ENCODE data around the gene TMEM11. TPM values are rescaled to one million over a fixed set of nuclear protein-coding genes. Genes with fewer than 3 reads are reported as not detected.
A peak's percentile ranks its signal among the peaks of the same experiment; 100 is the strongest.

Gene TMEM11
- total and polyA plus RNA-seq, 2 of the 8 experiments (the other 6 are each of a cell fraction or from before 2014, with no cell fraction given), result 33.3 to 90.4 TPM

DNA sequence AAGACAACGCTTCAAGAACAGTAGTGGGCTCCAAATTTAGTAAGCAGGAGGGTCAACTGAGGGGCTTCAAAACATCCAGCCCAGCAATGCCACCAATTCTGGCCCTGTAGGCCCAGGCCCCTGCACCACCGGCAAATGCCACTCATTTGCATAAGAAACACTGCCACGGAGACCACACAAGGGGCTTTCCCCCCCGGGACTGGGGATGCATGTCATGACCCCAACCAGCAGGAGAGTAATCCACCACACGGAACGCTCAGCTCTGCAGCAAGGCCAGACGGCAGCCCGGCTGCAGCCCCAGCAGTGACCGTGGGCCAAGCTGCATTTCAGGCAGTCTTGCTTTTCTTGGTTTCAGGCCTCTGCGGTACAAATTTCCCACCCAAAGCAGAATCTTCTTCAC is 14.1 kb downstream of the TMEM11 start:
- peak overlapping the region in 3 of 4 experiments; percentile 12 to 33 (median 20); a peak in 3 of 8 replicates for H3K4me3 ChIP-seq (ENCODE audit: extremely low read depth in 1 of 4, insufficient read depth in 2 of 4, low read depth in 3 of 4, low read length in 4 of 4)
- POLR2A ChIA-PET (ENCODE audit: partially characterized antibody), result interaction anchor here (0.7 to 4.0 kb wide), 11 partner anchors 9 to 206 kb away, joined by 3 to 42 read pairs (median 3); partner anchors contain the start of genes TMEM11 and USP22
- peaks cover 25 to 57% of the 10 kb centered on the region in 2 experiments for H4K20me1 ChIP-seq (replicated peaks in 1 of 2; ENCODE audit: control insufficient read depth in 1 of 2, insufficient read depth in 2 of 2, low read length in 2 of 2)
- no peak overlapping the region for H3K9ac ChIP-seq (replicated peaks in 1 of 4; ENCODE audit: extremely low read depth in 1 of 4, low read depth in 3 of 4, low read length in 3 of 4)
- peak overlapping the region; percentile 71 for H2BK5ac ChIP-seq (ENCODE audit: low read depth, low read length)
- no peak overlapping the region for H2BK20ac ChIP-seq (ENCODE audit: low read length)
- H3K79me2 ChIP-seq (ENCODE audit: control insufficient read depth in 1 of 2, insufficient read depth in 2 of 2, low read length in 2 of 2), result peaks cover 3 to 64% of the 10 kb centered on the region in 2 experiments; a peak in 3 of 4 replicates
- no peak overlapping the region for H2BK120ac ChIP-seq (replicated peaks; ENCODE audit: low read depth, low read length)
- no peak overlapping the region for H2AFZ ChIP-seq (ENCODE audit: low read length)
- H3K27me3 ChIP-seq (replicated peaks in 1 of 4; ENCODE audit: control insufficient read depth in 3 of 4, extremely low read depth in 1 of 4, insufficient read depth in 3 of 4, low read length in 3 of 4), result no peaks in the 10 kb centered on the region
- no peak overlapping the region for H3K23ac ChIP-seq (ENCODE audit: insufficient read length)
- 0 out of 2 replicates have a peak overlapping the region, but pooled peaks have one; percentile 44 for H3K18ac ChIP-seq (ENCODE audit: extremely low read depth, low read length)
- H2BK15ac ChIP-seq (ENCODE audit: low read length), result no peak overlapping the region
- 0 out of 2 replicates have a peak overlapping the region, but pooled peaks have one; percentile 16 for H2AK5ac ChIP-seq (ENCODE audit: low read depth, low read length)
- no peak for FAIRE-seq
- no peak overlapping the region for H4K5ac ChIP-seq (ENCODE audit: insufficient read length, low read depth, low read length)
- no peak overlapping the region for H4K91ac ChIP-seq (replicated peaks; ENCODE audit: insufficient read length, low read length)
- H3K4me1 ChIP-seq (replicated peaks in 1 of 4; ENCODE audit: control insufficient read depth in 3 of 4, insufficient read depth in 4 of 4, low read length in 3 of 4), result peaks cover 16 to 27% (median 21%) of the 10 kb centered on the region in 4 experiments
- 37% methylated on average over 10 of the region's 10 CpGs; no CpG with 5 or more reads in 1 of the 2 experiments for WGBS, 2 experiments (ENCODE audit: extremely low coverage in 1 of 2, insufficient coverage in 1 of 2, insufficient read length in 1 of 2, insufficient replicate concordance in 2 of 2, low coverage in 1 of 2, low lambda C conversion rate in 2 of 2, missing lambda C conversion rate in 1 of 2)
- peaks cover 6 to 20% (median 11%) of the 10 kb centered on the region in 4 experiments; a peak in 7 of 8 replicates for H3K36me3 ChIP-seq (ENCODE audit: control insufficient read depth in 2 of 4, insufficient read depth in 4 of 4, low read length in 3 of 4)
- H4K8ac ChIP-seq (ENCODE audit: extremely low read depth, insufficient read depth, low read length), result no peak overlapping the region
- H3K9me3 ChIP-seq (ENCODE audit: insufficient read depth in 2 of 2, low read depth in 1 of 2, low read length in 1 of 2), result no peaks in the 10 kb centered on the region
- H3K4me2 ChIP-seq (ENCODE audit: insufficient read depth in 1 of 2, low read depth in 2 of 2, low read length in 2 of 2), result peak overlapping the region; percentile 59 to 66
- peaks cover 27% of the 10 kb centered on the region for H3K79me1 ChIP-seq (ENCODE audit: low read depth, low read length)
- peak; percentile 27; the same call in 1 of the 2 replicates for TF ChIP-seq BACH1 (IDR thresholded peaks at IDR 0.05; ENCODE audit: low read length)
- TF ChIP-seq EZH2 (IDR thresholded peaks at IDR 0.05; ENCODE audit: low read depth, low read length, severe bottlenecking), result no peak
- CTCF ChIA-PET (ENCODE audit: partially characterized antibody), result interaction anchor here (0.9 to 3.6 kb wide), 8 partner anchors 9 to 81 kb away, joined by 3 to 18 read pairs (median 4); no protein-coding TSS in a partner anchor
- no peaks in the 10 kb centered on the region; the same call in 1 of the 2 replicates for H3K23me2 ChIP-seq (ENCODE audit: low read depth, low read length)
- DNase-seq (ENCODE audit: low read depth in 1 of 2, low spot score in 2 of 2), result no peak
- no peak overlapping the region for H3K4ac ChIP-seq (replicated peaks; ENCODE audit: insufficient read length, low read depth, low read length)
- H3K14ac ChIP-seq (ENCODE audit: insufficient read length), result no peak overlapping the region
- peak overlapping the region; percentile 10 for H3K56ac ChIP-seq (replicated peaks; ENCODE audit: insufficient read length, low read depth, low read length)
- H2BK12ac ChIP-seq (ENCODE audit: low read depth, low read length), result no peak overlapping the region
- peak overlapping the region; percentile 61; the same call in 1 of the 2 replicates for H3K27ac ChIP-seq (ENCODE audit: low read depth, low read length)

Data from H1 (cell line).